Left kidney (tissue), 2 donors: ENCODE results near the gene CBX2. TPM values are rescaled to one million over a fixed set of nuclear protein-coding genes. Genes with fewer than 3 reads are reported as not detected.
"Not testable (repeated sequence)": the region's sequence is repeated elsewhere in the genome, so short reads cannot be mapped to it uniquely, and the experiment has no call there.

ENCODE experiments used
- DNase-seq: peaks from one replicate; pipeline ENCODE4 v3.0.0-alpha.2; 2013
- polyA plus RNA-seq: library from polyadenylated mRNA; unstranded; fragments of 120-200 nt; gene quantifications from one replicate; pipeline ENCODE4 v1.2.1, GENCODE V29; 2013; ENCODE audit not compliant: insufficient read length

Gene CBX2
- polyA plus RNA-seq, 1 donor, result 22.9 TPM

- peak; percentile 83 for DNase-seq
Observed at GRCh38 chr17:79741751-79742588, 36.0 kb upstream of the CBX2 start.

- DNase-seq, result no peak
Observed at GRCh38 chr17:79742589-79742918, 35.4 kb upstream of the CBX2 start.

GRCh38 chr17:79742951-79743476 lies 34.9 kb upstream of the CBX2 start:
- no peak for DNase-seq

GRCh38 chr17:79743614-79744013 lies 34.3 kb upstream of the CBX2 start:
- no peak for DNase-seq

- DNase-seq, result no peak
Observed at GRCh38 chr17:79745641-79746105, 32.3 kb upstream of the CBX2 start.

- no peak for DNase-seq
Observed at GRCh38 chr17:79746889-79747507, 30.9 kb upstream of the CBX2 start.

- DNase-seq, result no peak
Observed at GRCh38 chr17:79747508-79748294, 30.2 kb upstream of the CBX2 start.

- no peak for DNase-seq
Observed at GRCh38 chr17:79748295-79749099, 29.5 kb upstream of the CBX2 start.

- no peak for DNase-seq
Observed at GRCh38 chr17:79749156-79749815, 28.7 kb upstream of the CBX2 start.

- DNase-seq, result no peak
Observed at GRCh38 chr17:79749958-79750357, 28.0 kb upstream of the CBX2 start.

- no peak for DNase-seq
Observed at GRCh38 chr17:79750650-79751545, 27.1 kb upstream of the CBX2 start.

- no peak for DNase-seq
Observed at GRCh38 chr17:79752175-79752574, 25.8 kb upstream of the CBX2 start.

GRCh38 chr17:79754370-79754769 lies 23.6 kb upstream of the CBX2 start:
- no peak for DNase-seq

GRCh38 chr17:79754903-79755302 lies 23.0 kb upstream of the CBX2 start:
- not testable (repeated sequence) for DNase-seq

GRCh38 chr17:79755591-79755990 lies 22.4 kb upstream of the CBX2 start:
- no peak for DNase-seq

- DNase-seq, result no peak
Observed at GRCh38 chr17:79757140-79757745, 20.7 kb upstream of the CBX2 start.

- DNase-seq, result no peak
Observed at GRCh38 chr17:79758271-79758670, 19.7 kb upstream of the CBX2 start.

GRCh38 chr17:79760197-79760906 lies 17.6 kb upstream of the CBX2 start:
- no peak for DNase-seq
